Smooth muscle cell (in vitro differentiated cells): ENCODE measurements around the gene TRPV2. TPM values are rescaled to one million over a fixed set of nuclear protein-coding genes. Genes with fewer than 3 reads are reported as not detected.
"Not testable (repeated sequence)": the region's sequence is repeated elsewhere in the genome, so short reads cannot be mapped to it uniquely, and the experiment has no call there.

Experiments
- DNase-seq: peaks from one replicate; lab custom pipeline; 2025; ENCODE audit not compliant: unreplicated experiment; lab: John Stamatoyannopoulos, UW
- H2AFZ ChIP-seq: fragments of 200-600 bp; sonication (generic); 2 replicates; pipeline ENCODE4 v1.6.0; 2016; ENCODE audit warnings: antibody characterized with exemption, low read depth, mild to moderate bottlenecking
- H3F3A ChIP-seq: fragments of 200-600 bp; sonication (generic); 2 replicates; pipeline ENCODE4 v1.6.0; 2017; ENCODE audit warnings: antibody characterized with exemption, low read depth
- H3K27ac ChIP-seq: fragments of 200-600 bp; sonication (generic); 2 replicates; pipeline ENCODE4 v1.5.1; 2016; ENCODE audit warnings: low read depth, mild to moderate bottlenecking
- H3K27me3 ChIP-seq: fragments of 200-600 bp; sonication (generic); 2 replicates; pipeline ENCODE4 v1.6.1; 2016; ENCODE audit warnings: low read depth, mild to moderate bottlenecking
- H3K36me3 ChIP-seq: fragments of 200-600 bp; sonication (generic); 2 replicates; pipeline ENCODE4 v1.5.1; 2016; ENCODE audit warnings: low read depth
- H3K4me1 ChIP-seq: fragments of 200-600 bp; sonication (generic); 2 replicates; pipeline ENCODE4 v1.5.1; 2016; ENCODE audit warnings: low read depth
- H3K4me2 ChIP-seq: fragments of 200-600 bp; sonication (generic); 2 replicates; pipeline ENCODE4 v1.6.0; 2016; ENCODE audit warnings: mild to moderate bottlenecking
- H3K4me3 ChIP-seq: fragments of 200-600 bp; sonication (generic); 2 replicates; pipeline ENCODE4 v1.5.1; 2016; ENCODE audit warnings: mild to moderate bottlenecking
- H3K79me2 ChIP-seq: fragments of 200-600 bp; sonication (generic); 2 replicates; pipeline ENCODE4 v1.6.0; 2016; ENCODE audit warnings: low read depth, mild to moderate bottlenecking
- H3K9ac ChIP-seq: fragments of 200-600 bp; sonication (generic); 2 replicates; pipeline ENCODE4 v1.6.0; 2016; ENCODE audit warnings: low read depth
- H3K9me3 ChIP-seq: fragments of 200-600 bp; sonication (generic); replicated peaks from 2 replicates; pipeline ENCODE4 v1.5.1; 2016; ENCODE audit warnings: low read depth
- H4K20me1 ChIP-seq: fragments of 200-600 bp; sonication (generic); 2 replicates; pipeline ENCODE4 v1.6.0; 2016; ENCODE audit warnings: low read depth
- WGBS: methylation state at CpG from one replicate; pipeline ENCODE4 v1.1.7; 2016; ENCODE audit warnings: low lambda C conversion rate; 5-methylcytosine and 5-hydroxymethylcytosine counted together
- polyA plus RNA-seq: library from polyadenylated mRNA; unstranded; fragments of >200 nt; fragmentation: Nextera tagmentation; extraction: Ambion mirVana; gene quantifications from 2 replicates; pipeline ENCODE4 v1.2.1, GENCODE V29; 2016
- total RNA-seq: library from RNA; depleted of rRNA; stranded (reverse); fragments of >200 nt; gene quantifications from 2 replicates; pipeline ENCODE4 v1.2.3, GENCODE V29; 2014
- TF ChIP-seq, protein P1 (sequence below): fragments of 200-600 bp; sonication (generic); IDR thresholded peaks from 2 replicates; pipeline ENCODE4 v1.5.1; 2017; ENCODE audit warnings: borderline replicate concordance, mild to moderate bottlenecking, antibody characterized with exemption; ENCODE audit not compliant: insufficient read depth, poor library complexity, severe bottlenecking

TRPV2 gene
- total and polyA plus RNA-seq, 2 experiments from 2014 or later = 58.0 to 92.9 TPM

DNA sequence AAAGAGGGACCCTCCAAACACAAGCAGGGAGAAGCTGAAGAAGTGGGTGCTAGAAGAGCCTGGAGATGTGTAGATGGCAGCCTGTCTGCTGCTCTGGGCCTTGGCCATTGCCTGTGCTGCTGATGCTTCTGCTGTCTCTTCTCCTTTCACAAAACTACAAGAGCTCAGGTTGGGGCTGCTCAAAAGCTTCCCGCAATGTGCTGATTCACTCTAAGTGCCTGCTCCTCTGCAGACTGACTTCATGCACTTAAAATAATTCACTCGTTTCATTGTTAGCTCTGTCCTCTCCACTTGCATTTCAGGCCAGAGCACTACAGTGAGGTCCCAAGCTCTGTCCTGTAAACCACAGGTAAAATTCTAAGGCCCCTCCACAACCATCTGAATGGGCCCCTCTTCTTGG, 18.7 kb upstream of the TRPV2 start:
- peak overlapping the region; percentile 13 for H3K4me2 ChIP-seq
- not testable (repeated sequence) for H3K4me1 ChIP-seq, H3K4me3 ChIP-seq, DNase-seq, H3K9ac ChIP-seq, H3K9me3 ChIP-seq, H4K20me1 ChIP-seq, H3K36me3 ChIP-seq, H3K79me2 ChIP-seq, H3K27me3 ChIP-seq
- 20% methylated on average over 2 of the region's 2 CpGs for whole genome bisulfite sequencing
- H3F3A ChIP-seq = peaks cover 30% of the 10 kb centered on the region
- H2AFZ ChIP-seq = peak overlapping the region; percentile 79
- H3K27ac ChIP-seq = peak overlapping the region; percentile 55

DNA sequence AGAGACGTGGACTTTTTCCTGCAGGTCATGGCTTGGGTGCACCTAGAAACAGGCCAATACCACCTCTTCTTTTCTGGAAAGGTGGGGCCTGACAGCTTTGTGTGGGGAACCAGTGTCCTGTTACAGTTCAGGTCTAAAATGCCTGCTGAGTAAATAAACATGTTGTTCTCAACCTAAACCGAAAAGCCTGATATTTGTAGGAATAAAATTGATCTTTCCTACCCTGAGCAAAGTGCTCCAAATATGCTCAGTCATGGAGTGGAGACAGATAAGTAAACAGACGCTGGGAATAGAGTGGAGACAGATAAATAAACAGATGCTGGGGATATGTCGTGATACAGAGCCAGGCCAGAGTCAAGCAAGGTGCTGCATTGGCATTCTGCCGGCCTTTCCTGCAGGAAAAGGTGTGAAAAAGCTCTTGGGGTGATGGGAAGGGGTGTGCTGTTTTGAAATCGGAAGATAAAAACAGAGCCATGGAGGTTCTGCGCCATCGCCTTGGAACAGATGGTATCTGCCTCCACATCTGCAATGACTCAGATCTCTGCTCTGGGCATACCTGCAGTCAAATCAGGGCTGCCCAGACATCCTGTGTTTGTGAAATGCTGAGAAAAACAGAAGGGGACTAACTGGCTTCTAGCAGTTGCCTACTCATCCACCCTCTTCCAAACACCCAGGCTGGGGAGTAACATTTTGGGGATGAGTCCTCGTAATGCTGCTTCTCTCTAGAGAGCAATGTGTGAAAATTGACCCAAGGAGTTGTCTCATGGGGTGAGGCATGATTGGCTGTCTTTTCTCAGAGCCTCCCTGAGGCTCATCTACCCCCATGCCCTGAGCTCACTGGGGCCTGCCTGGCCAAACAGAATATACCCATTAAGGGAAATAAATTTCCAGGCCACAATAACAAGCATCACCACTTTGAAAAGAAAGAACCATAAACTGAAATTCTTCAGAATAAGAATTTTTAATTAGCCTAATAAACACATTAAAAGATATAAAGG, 16.8 kb upstream of the TRPV2 start:
- no peak overlapping the region for H3K9ac ChIP-seq
- peaks cover 30% of the 10 kb centered on the region for H3F3A ChIP-seq
- no peaks in the 10 kb centered on the region for H3K27me3 ChIP-seq
- H3K79me2 ChIP-seq = no peaks in the 10 kb centered on the region
- no peak overlapping the region for H3K4me3 ChIP-seq
- H4K20me1 ChIP-seq = no peaks in the 10 kb centered on the region
- H3K4me1 ChIP-seq = peaks cover 5% of the 10 kb centered on the region
- H3K9me3 ChIP-seq = no peaks in the 10 kb centered on the region
- H3K4me2 ChIP-seq = no peak overlapping the region
- DNase-seq = no peak
- 27% methylated on average over 9 of the region's 9 CpGs for WGBS
- peak overlapping the region; percentile 46 for H2AFZ ChIP-seq
- peak overlapping the region; percentile 42 for H3K27ac ChIP-seq
- no peaks in the 10 kb centered on the region for H3K36me3 ChIP-seq
- TF ChIP-seq, protein P1, sequence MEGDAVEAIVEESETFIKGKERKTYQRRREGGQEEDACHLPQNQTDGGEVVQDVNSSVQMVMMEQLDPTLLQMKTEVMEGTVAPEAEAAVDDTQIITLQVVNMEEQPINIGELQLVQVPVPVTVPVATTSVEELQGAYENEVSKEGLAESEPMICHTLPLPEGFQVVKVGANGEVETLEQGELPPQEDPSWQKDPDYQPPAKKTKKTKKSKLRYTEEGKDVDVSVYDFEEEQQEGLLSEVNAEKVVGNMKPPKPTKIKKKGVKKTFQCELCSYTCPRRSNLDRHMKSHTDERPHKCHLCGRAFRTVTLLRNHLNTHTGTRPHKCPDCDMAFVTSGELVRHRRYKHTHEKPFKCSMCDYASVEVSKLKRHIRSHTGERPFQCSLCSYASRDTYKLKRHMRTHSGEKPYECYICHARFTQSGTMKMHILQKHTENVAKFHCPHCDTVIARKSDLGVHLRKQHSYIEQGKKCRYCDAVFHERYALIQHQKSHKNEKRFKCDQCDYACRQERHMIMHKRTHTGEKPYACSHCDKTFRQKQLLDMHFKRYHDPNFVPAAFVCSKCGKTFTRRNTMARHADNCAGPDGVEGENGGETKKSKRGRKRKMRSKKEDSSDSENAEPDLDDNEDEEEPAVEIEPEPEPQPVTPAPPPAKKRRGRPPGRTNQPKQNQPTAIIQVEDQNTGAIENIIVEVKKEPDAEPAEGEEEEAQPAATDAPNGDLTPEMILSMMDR = no peak

DNA sequence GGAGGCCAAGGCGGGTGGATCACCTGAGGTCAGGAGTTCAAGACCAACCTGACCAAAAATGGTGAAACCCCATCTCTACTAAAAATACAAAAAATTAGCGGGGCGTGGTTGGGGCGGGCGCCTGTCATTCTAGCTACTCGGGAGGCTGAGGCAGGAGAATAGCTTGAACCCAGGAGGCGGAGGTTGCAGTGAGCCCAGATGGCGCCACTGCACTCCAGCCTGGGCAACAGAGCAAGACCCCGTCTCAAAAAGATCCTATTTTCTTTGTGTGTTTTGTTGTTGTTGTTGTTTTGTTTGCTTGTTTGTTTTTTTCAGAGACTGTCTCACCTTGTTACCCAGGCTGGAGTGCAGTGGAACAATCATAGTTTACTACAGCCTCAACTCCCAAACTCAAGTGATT, 11.5 kb upstream of the TRPV2 start:
- not testable (repeated sequence) for H3K36me3 ChIP-seq, H3K79me2 ChIP-seq, H2AFZ ChIP-seq, DNase-seq, H3K4me1 ChIP-seq, H3K4me3 ChIP-seq, H4K20me1 ChIP-seq, H3K27me3 ChIP-seq, H3K9me3 ChIP-seq, H3K9ac ChIP-seq
- WGBS = 97% methylated on average over 9 of the region's 9 CpGs
- H3K4me2 ChIP-seq = peak overlapping the region; percentile 66
- peaks cover 22% of the 10 kb centered on the region for H3F3A ChIP-seq
- H3K27ac ChIP-seq = peak overlapping the region; percentile 97

DNA sequence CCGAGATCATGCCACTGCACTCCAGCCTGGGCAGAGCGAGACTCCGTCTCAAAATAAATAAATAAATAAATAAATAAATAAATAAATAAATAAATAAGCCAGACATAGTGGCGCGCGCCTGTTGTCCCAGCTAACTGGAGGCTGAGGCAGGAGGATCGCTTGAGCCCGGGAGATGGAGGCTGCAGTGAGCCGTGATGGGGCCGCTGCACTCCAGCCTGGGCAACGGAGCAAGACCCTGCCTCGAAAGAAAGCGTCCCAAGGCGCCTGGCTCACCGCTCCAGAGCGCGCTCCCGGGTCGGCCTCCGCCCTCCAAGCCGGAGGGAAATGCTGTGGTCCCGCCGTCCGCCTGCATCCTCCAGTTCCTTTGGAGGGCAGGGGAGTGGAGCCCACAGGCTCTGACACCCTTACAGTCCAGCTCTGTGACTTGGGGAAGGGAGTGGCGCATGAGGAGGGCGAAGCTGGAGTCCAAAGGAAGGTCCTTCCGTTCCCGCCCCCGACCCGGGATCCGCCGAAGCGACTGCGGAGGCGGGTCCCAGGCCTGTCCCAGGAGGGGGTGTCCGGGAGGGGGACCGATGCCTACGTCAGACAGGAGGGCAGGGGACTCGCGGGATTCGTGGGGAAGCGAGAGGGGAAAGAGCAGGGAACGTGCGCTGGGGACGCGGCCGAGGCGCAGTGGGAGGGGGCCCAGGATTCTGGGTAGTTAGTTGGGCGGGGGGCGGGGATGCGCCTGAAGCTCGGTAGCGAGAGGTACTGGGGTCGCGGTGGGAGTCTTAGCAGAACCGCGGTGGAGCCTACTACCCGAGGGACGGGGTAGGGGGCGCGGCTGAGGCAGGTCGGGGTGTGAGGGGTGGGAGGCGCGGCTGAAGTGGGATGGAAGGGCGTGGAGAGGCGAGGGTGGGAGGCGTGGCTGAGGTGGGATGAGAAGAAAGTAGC, 8.4 kb upstream of the TRPV2 start:
- H3K4me2 ChIP-seq = peak overlapping the region; percentile 94
- H3K4me3 ChIP-seq = peak overlapping the region; percentile 60
- no peaks in the 10 kb centered on the region for H3K36me3 ChIP-seq
- no peaks in the 10 kb centered on the region for H3K4me1 ChIP-seq
- TF ChIP-seq, protein P1 = no peak
- H3F3A ChIP-seq = peaks cover 19% of the 10 kb centered on the region
- WGBS = 14% methylated on average over 42 of the region's 67 CpGs
- no peak for DNase-seq
- peak overlapping the region; percentile 43 for H3K9ac ChIP-seq
- no peaks in the 10 kb centered on the region for H3K27me3 ChIP-seq
- H3K27ac ChIP-seq = peak overlapping the region; percentile 47
- H3K79me2 ChIP-seq = no peaks in the 10 kb centered on the region
- H4K20me1 ChIP-seq = no peaks in the 10 kb centered on the region
- H2AFZ ChIP-seq = peak overlapping the region; percentile 93
- H3K9me3 ChIP-seq = no peaks in the 10 kb centered on the region
